Measurements from ENCODE around the gene TMBIM4. TPM values are rescaled to one million over a fixed set of nuclear protein-coding genes. Genes with fewer than 3 reads are reported as not detected.

TMBIM4 gene
- total and polyA plus RNA-seq, 2 experiments from 2014 or later, result 59.6 to 63.6 TPM

DNA sequence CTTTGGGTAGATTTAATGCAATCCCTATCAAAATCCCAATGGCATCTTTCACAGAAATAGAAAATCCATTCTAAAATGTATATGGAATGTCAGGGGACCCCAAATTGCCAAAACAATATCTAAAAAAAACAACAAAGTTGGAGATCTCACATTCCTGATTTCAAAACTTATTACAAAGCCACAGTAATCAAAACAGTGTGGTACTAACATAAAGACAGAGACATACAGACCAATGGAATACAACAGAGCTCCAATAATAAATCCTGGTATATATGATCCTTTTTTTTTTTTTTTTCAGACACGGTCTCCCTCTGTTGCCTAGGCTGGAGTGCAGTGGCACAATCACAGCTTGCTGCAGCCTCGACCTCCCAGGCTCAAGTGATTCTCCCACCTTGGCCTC lies 4.7 kb downstream of the TMBIM4 start:
- TF ChIP-seq, protein P1, sequence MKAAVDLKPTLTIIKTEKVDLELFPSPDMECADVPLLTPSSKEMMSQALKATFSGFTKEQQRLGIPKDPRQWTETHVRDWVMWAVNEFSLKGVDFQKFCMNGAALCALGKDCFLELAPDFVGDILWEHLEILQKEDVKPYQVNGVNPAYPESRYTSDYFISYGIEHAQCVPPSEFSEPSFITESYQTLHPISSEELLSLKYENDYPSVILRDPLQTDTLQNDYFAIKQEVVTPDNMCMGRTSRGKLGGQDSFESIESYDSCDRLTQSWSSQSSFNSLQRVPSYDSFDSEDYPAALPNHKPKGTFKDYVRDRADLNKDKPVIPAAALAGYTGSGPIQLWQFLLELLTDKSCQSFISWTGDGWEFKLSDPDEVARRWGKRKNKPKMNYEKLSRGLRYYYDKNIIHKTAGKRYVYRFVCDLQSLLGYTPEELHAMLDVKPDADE (IDR thresholded peaks at IDR 0.05), result no peak
- TF ChIP-seq EZH2phosphoT487 (IDR thresholded peaks at IDR 0.05; ENCODE audit: unreplicated experiment) (no peak), STAT1 (IDR thresholded peaks at IDR 0.05; ENCODE audit: unreplicated experiment) (no peak), ZNF331 (CRISPR knock-in tag; IDR thresholded peaks at IDR 0.05; ENCODE audit: low read depth) (no peak), CREB1 (CRISPR knock-in tag; IDR thresholded peaks at IDR 0.05; ENCODE audit: low read depth) (no peak), ZNF114 (CRISPR knock-in tag; IDR thresholded peaks at IDR 0.05) (no peak)
- TF ChIP-seq, protein P2, sequence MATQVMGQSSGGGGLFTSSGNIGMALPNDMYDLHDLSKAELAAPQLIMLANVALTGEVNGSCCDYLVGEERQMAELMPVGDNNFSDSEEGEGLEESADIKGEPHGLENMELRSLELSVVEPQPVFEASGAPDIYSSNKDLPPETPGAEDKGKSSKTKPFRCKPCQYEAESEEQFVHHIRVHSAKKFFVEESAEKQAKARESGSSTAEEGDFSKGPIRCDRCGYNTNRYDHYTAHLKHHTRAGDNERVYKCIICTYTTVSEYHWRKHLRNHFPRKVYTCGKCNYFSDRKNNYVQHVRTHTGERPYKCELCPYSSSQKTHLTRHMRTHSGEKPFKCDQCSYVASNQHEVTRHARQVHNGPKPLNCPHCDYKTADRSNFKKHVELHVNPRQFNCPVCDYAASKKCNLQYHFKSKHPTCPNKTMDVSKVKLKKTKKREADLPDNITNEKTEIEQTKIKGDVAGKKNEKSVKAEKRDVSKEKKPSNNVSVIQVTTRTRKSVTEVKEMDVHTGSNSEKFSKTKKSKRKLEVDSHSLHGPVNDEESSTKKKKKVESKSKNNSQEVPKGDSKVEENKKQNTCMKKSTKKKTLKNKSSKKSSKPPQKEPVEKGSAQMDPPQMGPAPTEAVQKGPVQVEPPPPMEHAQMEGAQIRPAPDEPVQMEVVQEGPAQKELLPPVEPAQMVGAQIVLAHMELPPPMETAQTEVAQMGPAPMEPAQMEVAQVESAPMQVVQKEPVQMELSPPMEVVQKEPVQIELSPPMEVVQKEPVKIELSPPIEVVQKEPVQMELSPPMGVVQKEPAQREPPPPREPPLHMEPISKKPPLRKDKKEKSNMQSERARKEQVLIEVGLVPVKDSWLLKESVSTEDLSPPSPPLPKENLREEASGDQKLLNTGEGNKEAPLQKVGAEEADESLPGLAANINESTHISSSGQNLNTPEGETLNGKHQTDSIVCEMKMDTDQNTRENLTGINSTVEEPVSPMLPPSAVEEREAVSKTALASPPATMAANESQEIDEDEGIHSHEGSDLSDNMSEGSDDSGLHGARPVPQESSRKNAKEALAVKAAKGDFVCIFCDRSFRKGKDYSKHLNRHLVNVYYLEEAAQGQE (IDR thresholded peaks at IDR 0.05; ENCODE audit: unreplicated experiment), result no peak
- TF ChIP-seq, protein P3, sequence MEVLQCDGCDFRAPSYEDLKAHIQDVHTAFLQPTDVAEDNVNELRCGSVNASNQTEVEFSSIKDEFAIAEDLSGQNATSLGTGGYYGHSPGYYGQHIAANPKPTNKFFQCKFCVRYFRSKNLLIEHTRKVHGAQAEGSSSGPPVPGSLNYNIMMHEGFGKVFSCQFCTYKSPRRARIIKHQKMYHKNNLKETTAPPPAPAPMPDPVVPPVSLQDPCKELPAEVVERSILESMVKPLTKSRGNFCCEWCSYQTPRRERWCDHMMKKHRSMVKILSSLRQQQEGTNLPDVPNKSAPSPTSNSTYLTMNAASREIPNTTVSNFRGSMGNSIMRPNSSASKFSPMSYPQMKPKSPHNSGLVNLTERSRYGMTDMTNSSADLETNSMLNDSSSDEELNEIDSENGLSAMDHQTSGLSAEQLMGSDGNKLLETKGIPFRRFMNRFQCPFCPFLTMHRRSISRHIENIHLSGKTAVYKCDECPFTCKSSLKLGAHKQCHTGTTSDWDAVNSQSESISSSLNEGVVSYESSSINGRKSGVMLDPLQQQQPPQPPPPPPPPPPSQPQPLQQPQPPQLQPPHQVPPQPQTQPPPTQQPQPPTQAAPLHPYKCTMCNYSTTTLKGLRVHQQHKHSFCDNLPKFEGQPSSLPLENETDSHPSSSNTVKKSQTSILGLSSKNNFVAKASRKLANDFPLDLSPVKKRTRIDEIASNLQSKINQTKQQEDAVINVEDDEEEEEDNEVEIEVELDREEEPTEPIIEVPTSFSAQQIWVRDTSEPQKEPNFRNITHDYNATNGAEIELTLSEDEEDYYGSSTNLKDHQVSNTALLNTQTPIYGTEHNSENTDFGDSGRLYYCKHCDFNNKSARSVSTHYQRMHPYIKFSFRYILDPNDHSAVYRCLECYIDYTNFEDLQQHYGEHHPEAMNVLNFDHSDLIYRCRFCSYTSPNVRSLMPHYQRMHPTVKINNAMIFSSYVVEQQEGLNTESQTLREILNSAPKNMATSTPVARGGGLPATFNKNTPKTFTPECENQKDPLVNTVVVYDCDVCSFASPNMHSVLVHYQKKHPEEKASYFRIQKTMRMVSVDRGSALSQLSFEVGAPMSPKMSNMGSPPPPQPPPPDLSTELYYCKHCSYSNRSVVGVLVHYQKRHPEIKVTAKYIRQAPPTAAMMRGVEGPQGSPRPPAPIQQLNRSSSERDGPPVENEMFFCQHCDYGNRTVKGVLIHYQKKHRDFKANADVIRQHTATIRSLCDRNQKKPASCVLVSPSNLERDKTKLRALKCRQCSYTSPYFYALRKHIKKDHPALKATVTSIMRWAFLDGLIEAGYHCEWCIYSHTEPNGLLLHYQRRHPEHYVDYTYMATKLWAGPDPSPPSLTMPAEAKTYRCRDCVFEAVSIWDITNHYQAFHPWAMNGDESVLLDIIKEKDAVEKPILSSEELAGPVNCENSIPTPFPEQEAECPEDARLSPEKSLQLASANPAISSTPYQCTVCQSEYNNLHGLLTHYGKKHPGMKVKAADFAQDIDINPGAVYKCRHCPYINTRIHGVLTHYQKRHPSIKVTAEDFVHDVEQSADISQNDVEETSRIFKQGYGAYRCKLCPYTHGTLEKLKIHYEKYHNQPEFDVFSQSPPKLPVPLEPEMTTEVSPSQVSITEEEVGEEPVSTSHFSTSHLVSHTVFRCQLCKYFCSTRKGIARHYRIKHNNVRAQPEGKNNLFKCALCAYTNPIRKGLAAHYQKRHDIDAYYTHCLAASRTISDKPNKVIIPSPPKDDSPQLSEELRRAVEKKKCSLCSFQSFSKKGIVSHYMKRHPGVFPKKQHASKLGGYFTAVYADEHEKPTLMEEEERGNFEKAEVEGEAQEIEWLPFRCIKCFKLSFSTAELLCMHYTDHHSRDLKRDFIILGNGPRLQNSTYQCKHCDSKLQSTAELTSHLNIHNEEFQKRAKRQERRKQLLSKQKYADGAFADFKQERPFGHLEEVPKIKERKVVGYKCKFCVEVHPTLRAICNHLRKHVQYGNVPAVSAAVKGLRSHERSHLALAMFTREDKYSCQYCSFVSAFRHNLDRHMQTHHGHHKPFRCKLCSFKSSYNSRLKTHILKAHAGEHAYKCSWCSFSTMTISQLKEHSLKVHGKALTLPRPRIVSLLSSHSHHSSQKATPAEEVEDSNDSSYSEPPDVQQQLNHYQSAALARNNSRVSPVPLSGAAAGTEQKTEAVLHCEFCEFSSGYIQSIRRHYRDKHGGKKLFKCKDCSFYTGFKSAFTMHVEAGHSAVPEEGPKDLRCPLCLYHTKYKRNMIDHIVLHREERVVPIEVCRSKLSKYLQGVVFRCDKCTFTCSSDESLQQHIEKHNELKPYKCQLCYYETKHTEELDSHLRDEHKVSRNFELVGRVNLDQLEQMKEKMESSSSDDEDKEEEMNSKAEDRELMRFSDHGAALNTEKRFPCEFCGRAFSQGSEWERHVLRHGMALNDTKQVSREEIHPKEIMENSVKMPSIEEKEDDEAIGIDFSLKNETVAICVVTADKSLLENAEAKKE (CRISPR knock-in tag; IDR thresholded peaks at IDR 0.05), result no peak
- TF ChIP-seq, protein P4, sequence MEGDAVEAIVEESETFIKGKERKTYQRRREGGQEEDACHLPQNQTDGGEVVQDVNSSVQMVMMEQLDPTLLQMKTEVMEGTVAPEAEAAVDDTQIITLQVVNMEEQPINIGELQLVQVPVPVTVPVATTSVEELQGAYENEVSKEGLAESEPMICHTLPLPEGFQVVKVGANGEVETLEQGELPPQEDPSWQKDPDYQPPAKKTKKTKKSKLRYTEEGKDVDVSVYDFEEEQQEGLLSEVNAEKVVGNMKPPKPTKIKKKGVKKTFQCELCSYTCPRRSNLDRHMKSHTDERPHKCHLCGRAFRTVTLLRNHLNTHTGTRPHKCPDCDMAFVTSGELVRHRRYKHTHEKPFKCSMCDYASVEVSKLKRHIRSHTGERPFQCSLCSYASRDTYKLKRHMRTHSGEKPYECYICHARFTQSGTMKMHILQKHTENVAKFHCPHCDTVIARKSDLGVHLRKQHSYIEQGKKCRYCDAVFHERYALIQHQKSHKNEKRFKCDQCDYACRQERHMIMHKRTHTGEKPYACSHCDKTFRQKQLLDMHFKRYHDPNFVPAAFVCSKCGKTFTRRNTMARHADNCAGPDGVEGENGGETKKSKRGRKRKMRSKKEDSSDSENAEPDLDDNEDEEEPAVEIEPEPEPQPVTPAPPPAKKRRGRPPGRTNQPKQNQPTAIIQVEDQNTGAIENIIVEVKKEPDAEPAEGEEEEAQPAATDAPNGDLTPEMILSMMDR (conservative IDR thresholded peaks at IDR 0.05; ENCODE audit: low read depth in 2 of 2), result no peak
- no peak overlapping the region for H3K4me2 ChIP-seq
- Mint-ChIP-seq H3K4me1 (peaks cover 10% of the 10 kb centered on the region; the same call in 2 of the 3 replicates), H3K27ac (no peak overlapping the region), H3K36me3 (ENCODE audit: low read depth) (peaks cover 22% of the 10 kb centered on the region), H3K9me3 (peaks cover 14% of the 10 kb centered on the region; the same call in 2 of the 3 replicates), H3K4me3 (no peak overlapping the region), H3K27me3 (ENCODE audit: insufficient read depth, low read depth, poor library complexity) (no peaks in the 10 kb centered on the region)
- no peaks in the 10 kb centered on the region for H3K9me2 ChIP-seq (ENCODE audit: insufficient read depth)
- no peaks in the 10 kb centered on the region for H3K36me3 ChIP-seq (ENCODE audit: insufficient read depth)
- H3K79me2 ChIP-seq (replicated peaks; ENCODE audit: insufficient read depth), result peaks cover 75% of the 10 kb centered on the region
- H4K20me1 ChIP-seq (replicated peaks; ENCODE audit: insufficient read depth), result no peaks in the 10 kb centered on the region
- H3K4me3 ChIP-seq, result no peak overlapping the region
- no peaks in the 10 kb centered on the region; the same call in 1 of the 2 replicates for H3K4me1 ChIP-seq (ENCODE audit: insufficient read depth)
- H3K27ac ChIP-seq (ENCODE audit: low read depth), result no peak overlapping the region
- no peaks in the 10 kb centered on the region; the same call in 1 of the 2 replicates for H3F3A ChIP-seq (replicated peaks; ENCODE audit: low read depth)
- ATAC-seq, result no peak
- DNase-seq (ENCODE audit: low spot score), result no peak
- no peaks in the 10 kb centered on the region for H3K27me3 ChIP-seq (ENCODE audit: insufficient read depth)
- no peak overlapping the region for H2AFZ ChIP-seq
